Activated naive CD4-positive, alpha-beta T cell treated with anti-CD3 and anti-CD28 coated beads for 36 hours (primary cell): Measurements from ENCODE around the gene RFC5. TPM values are rescaled to one million over a fixed set of nuclear protein-coding genes. Genes with fewer than 3 reads are reported as not detected.
"Not testable (repeated sequence)": the region's sequence is repeated elsewhere in the genome, so short reads cannot be mapped to it uniquely, and the experiment has no call there.

Source experiments
- CTCF ChIA-PET: fragments of 350-600 bp; sonication (Branson Sonifier 250); formaldehyde crosslinking; loops from one replicate; lab custom pipeline; 2021; ENCODE audit warnings: antibody characterized with exemption; lab: Charles Lee
- DNase-seq: peaks from one replicate; pipeline ENCODE4 v3.0.0-alpha.2; 2020
- H3K27ac Mint-ChIP-seq: one replicate; pipeline ENCODE4 v1.8.0; 2021; ENCODE audit warnings: mild to moderate bottlenecking, mixed read lengths
- H3K27me3 Mint-ChIP-seq: one replicate; pipeline ENCODE4 v1.8.0; 2021; ENCODE audit warnings: low read depth, mixed read lengths
- H3K36me3 Mint-ChIP-seq: one replicate; pipeline ENCODE4 v1.8.0; 2021; ENCODE audit warnings: low read depth, mixed read lengths
- H3K4me1 Mint-ChIP-seq: one replicate; pipeline ENCODE4 v1.8.0; 2021; ENCODE audit warnings: low read depth, mixed read lengths
- H3K4me3 Mint-ChIP-seq: one replicate; pipeline ENCODE4 v1.8.0; 2021; ENCODE audit warnings: mild to moderate bottlenecking, moderate library complexity, mixed read lengths
- H3K9me3 Mint-ChIP-seq: one replicate; pipeline ENCODE4 v1.8.0; 2021; ENCODE audit warnings: mixed read lengths
- intact Hi-C: fragments of 100-400 bp; cut with micrococcal nuclease; formaldehyde crosslinking; loops from one replicate; pipeline ENCODE4 v1.15.1; 2023
- total RNA-seq, 2 experiments: library from RNA; stranded (reverse); gene quantifications; one replicate each; pipeline ENCODE4 v1.2.3, GENCODE V29; 2021

The RFC5 gene
- total RNA-seq, 2 experiments from 2014 or later: 62.0 to 62.5 TPM

GRCh38 chr12:118020036-118020435, 3.5 kb downstream of the RFC5 start:
- intact Hi-C loops: loop anchor here (5.0 kb wide), 1 partner anchor 1787 kb away; no protein-coding TSS in a partner anchor
- CTCF ChIA-PET: no interaction called here
- Mint-ChIP-seq H3K9me3 (no peaks in the 10 kb centered on the region), H3K4me1 (peaks cover 21% of the 10 kb centered on the region), H3K27ac (no peak overlapping the region), H3K27me3 (no peaks in the 10 kb centered on the region), H3K36me3 (peaks cover 44% of the 10 kb centered on the region), H3K4me3 (no peak overlapping the region)
- no peak for DNase-seq

- peaks cover 15% of the 10 kb centered on the region for H3K4me1 Mint-ChIP-seq
- not testable (repeated sequence) for H3K27ac Mint-ChIP-seq, H3K27me3 Mint-ChIP-seq, H3K9me3 Mint-ChIP-seq, H3K4me3 Mint-ChIP-seq, DNase-seq
- CTCF ChIA-PET: interaction anchor here (1.1 to 1.2 kb wide), 2 partner anchors 33 to 159 kb away, joined by 3 to 4 read pairs; no protein-coding TSS in a partner anchor
- intact Hi-C loops: loop anchor here (5.0 kb wide), 1 partner anchor 1785 kb away; no protein-coding TSS in a partner anchor
- H3K36me3 Mint-ChIP-seq: peaks cover 56% of the 10 kb centered on the region
Observed at GRCh38 chr12:118022097-118022727, 5.7 kb downstream of the RFC5 start.

- intact Hi-C loops: loop anchor here (5.0 kb wide), 1 partner anchor 1785 kb away; no protein-coding TSS in a partner anchor
Observed at GRCh38 chr12:118022728-118023109, 6.2 kb downstream of the RFC5 start.

GRCh38 chr12:118023301-118023860, 6.9 kb downstream of the RFC5 start:
- intact Hi-C loops: loop anchor here (5.0 kb wide), 1 partner anchor 1784 kb away; no protein-coding TSS in a partner anchor
- Mint-ChIP-seq H3K36me3 (peaks cover 61% of the 10 kb centered on the region), H3K27me3 (no peaks in the 10 kb centered on the region), H3K4me1 (peaks cover 8% of the 10 kb centered on the region), H3K27ac (no peak overlapping the region), H3K9me3 (no peaks in the 10 kb centered on the region), H3K4me3 (no peak overlapping the region)
- CTCF ChIA-PET: no interaction called here
- DNase-seq: no peak

More at GRCh38 chr12:118022728-118023109, 6.2 kb downstream of the RFC5 start:
- H3K27ac Mint-ChIP-seq: no peak overlapping the region
- peaks cover 13% of the 10 kb centered on the region for H3K4me1 Mint-ChIP-seq
- CTCF ChIA-PET: interaction anchor here (1.1 to 1.2 kb wide), 2 partner anchors 32 to 159 kb away, joined by 3 to 4 read pairs; no protein-coding TSS in a partner anchor
- H3K27me3 Mint-ChIP-seq: no peaks in the 10 kb centered on the region
- H3K36me3 Mint-ChIP-seq: peaks cover 60% of the 10 kb centered on the region
- DNase-seq: no peak
- H3K4me3 Mint-ChIP-seq: no peak overlapping the region
- no peaks in the 10 kb centered on the region for H3K9me3 Mint-ChIP-seq

GRCh38 chr12:118025168-118025567, 8.7 kb downstream of the RFC5 start:
- Mint-ChIP-seq H3K36me3 (peaks cover 66% of the 10 kb centered on the region), H3K27me3 (no peaks in the 10 kb centered on the region), H3K9me3 (no peaks in the 10 kb centered on the region), H3K4me1 (peaks cover 12% of the 10 kb centered on the region), H3K27ac (no peak overlapping the region), H3K4me3 (no peak overlapping the region)
- no peak for DNase-seq
- CTCF ChIA-PET: no interaction called here
- intact Hi-C loops: no loop called here

DNA sequence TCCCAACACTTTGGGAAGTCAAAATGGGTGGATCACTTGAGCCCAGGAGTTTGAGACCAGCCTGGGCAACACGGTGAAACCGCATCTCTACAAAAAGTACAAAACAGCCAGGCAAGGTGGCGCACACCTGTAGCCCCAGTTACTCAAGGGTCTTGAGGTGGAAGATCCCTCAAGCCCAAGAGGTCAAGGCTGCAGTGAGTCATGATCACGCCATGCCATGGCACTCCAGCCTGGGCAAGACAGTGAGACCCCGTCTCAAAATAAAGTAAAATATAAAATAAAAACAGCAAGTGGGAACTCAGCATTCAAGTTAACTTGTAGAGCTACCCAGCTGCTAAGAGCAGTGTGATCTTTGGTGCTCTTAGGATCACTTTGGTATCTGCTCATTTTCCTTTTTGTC, 12.7 kb downstream of the RFC5 start:
- no peak for DNase-seq
- no peaks in the 10 kb centered on the region for H3K27me3 Mint-ChIP-seq
- intact Hi-C loops: no loop called here
- peak overlapping the region; percentile 63 for H3K27ac Mint-ChIP-seq
- peaks cover 64% of the 10 kb centered on the region for H3K36me3 Mint-ChIP-seq
- no peaks in the 10 kb centered on the region for H3K9me3 Mint-ChIP-seq
- H3K4me3 Mint-ChIP-seq: no peak overlapping the region
- H3K4me1 Mint-ChIP-seq: peaks cover 29% of the 10 kb centered on the region
- CTCF ChIA-PET: interaction anchor here (0.6 kb wide), 1 partner anchor 25 kb away, joined by 3 read pairs; no protein-coding TSS in a partner anchor

GRCh38 chr12:118032188-118032587, 15.7 kb downstream of the RFC5 start:
- CTCF ChIA-PET: interaction anchor here (2.1 kb wide), 1 partner anchor 24 kb away, joined by 6 read pairs; no protein-coding TSS in a partner anchor
- Mint-ChIP-seq H3K4me3 (no peak overlapping the region), H3K27ac (peak overlapping the region; percentile 80)

GRCh38 chr12:118033323-118033722, 16.8 kb downstream of the RFC5 start:
- CTCF ChIA-PET: interaction anchor here (0.5 to 0.7 kb wide), 6 partner anchors 25 to 1295 kb away, joined by 3 to 4 read pairs (median 3); partner anchors contain the start of gene RNFT2
- Mint-ChIP-seq H3K27ac (peak overlapping the region; percentile 67), H3K4me3 (no peak overlapping the region), H3K27me3 (no peaks in the 10 kb centered on the region), H3K36me3 (peaks cover 69% of the 10 kb centered on the region), H3K9me3 (peaks cover 2% of the 10 kb centered on the region), H3K4me1 (peaks cover 65% of the 10 kb centered on the region)
- DNase-seq: no peak
- intact Hi-C loops: loop anchor here (10.0 kb wide), 2 partner anchors 1109 to 1981 kb away; no protein-coding TSS in a partner anchor

More at GRCh38 chr12:118032188-118032587, 15.7 kb downstream of the RFC5 start:
- peaks cover 2% of the 10 kb centered on the region for H3K9me3 Mint-ChIP-seq
- no peak for DNase-seq
- peaks cover 57% of the 10 kb centered on the region for H3K4me1 Mint-ChIP-seq
- no peaks in the 10 kb centered on the region for H3K27me3 Mint-ChIP-seq
- intact Hi-C loops: loop anchor here (10.0 kb wide), 2 partner anchors 1107 to 1983 kb away; no protein-coding TSS in a partner anchor
- H3K36me3 Mint-ChIP-seq: peaks cover 71% of the 10 kb centered on the region

- peaks cover 64% of the 10 kb centered on the region for H3K4me1 Mint-ChIP-seq
- peaks cover 2% of the 10 kb centered on the region for H3K9me3 Mint-ChIP-seq
- no peaks in the 10 kb centered on the region for H3K27me3 Mint-ChIP-seq
- intact Hi-C loops: loop anchor here (10.0 kb wide), 2 partner anchors 1109 to 1981 kb away; no protein-coding TSS in a partner anchor
- CTCF ChIA-PET: interaction anchor here (0.6 to 3.5 kb wide), 8 partner anchors 11 to 1296 kb away, joined by 3 to 20 read pairs (median 4); partner anchors contain the start of gene RNFT2
- peaks cover 69% of the 10 kb centered on the region for H3K36me3 Mint-ChIP-seq
- H3K27ac Mint-ChIP-seq: peak overlapping the region; percentile 70
- H3K4me3 Mint-ChIP-seq: no peak overlapping the region
- no peak for DNase-seq
Observed at GRCh38 chr12:118033902-118034301, 17.4 kb downstream of the RFC5 start.

DNA sequence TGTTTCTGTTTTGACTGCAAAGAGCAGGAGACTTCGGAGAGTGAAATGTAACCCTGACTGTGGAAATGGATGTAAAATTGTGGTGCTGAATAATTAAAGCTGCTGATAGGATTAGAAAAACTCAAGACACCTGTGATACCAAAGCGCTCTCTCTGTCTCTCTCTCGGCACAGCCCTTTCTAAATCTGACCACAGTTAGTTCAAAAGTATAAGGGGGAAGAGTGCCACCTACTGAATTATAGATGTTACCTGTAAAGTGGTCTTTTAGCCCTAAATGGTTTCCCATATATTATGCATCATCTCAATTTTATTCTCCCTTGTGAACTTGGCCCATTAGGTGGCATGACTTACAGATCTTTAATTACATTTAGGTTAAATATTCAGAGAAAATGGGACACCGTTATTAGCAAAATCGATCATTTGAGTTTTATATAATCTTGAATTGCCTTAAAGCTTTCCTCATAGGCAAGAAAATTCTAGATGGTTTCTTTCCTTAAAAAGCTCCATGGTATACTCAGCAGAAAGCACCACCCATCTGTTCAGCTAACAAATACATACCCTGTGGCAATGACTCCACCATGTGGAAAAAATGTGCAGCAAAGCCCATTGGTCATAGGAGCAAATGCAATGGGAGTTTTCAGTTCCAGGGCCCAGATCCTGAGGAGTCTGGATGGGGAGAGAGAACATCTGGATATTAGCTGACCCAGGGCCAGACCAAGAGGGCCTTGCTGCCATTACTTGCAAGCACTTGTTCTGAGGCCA, 18.1 kb downstream of the RFC5 start:
- Mint-ChIP-seq H3K9me3 (peaks cover 2% of the 10 kb centered on the region), H3K4me1 (peaks cover 60% of the 10 kb centered on the region), H3K4me3 (no peak overlapping the region), H3K27me3 (no peaks in the 10 kb centered on the region), H3K27ac (peak overlapping the region; percentile 87), H3K36me3 (peaks cover 68% of the 10 kb centered on the region)
- CTCF ChIA-PET: interaction anchor here (0.6 to 3.5 kb wide), 8 partner anchors 11 to 341 kb away, joined by 3 to 20 read pairs (median 4); partner anchors contain the start of gene WSB2
- DNase-seq: peak; percentile 29
- intact Hi-C loops: loop anchor here (1.0 to 10.0 kb wide), 9 partner anchors 10 to 1980 kb away; partner anchors contain the start of genes PEBP1 and RFC5

DNA sequence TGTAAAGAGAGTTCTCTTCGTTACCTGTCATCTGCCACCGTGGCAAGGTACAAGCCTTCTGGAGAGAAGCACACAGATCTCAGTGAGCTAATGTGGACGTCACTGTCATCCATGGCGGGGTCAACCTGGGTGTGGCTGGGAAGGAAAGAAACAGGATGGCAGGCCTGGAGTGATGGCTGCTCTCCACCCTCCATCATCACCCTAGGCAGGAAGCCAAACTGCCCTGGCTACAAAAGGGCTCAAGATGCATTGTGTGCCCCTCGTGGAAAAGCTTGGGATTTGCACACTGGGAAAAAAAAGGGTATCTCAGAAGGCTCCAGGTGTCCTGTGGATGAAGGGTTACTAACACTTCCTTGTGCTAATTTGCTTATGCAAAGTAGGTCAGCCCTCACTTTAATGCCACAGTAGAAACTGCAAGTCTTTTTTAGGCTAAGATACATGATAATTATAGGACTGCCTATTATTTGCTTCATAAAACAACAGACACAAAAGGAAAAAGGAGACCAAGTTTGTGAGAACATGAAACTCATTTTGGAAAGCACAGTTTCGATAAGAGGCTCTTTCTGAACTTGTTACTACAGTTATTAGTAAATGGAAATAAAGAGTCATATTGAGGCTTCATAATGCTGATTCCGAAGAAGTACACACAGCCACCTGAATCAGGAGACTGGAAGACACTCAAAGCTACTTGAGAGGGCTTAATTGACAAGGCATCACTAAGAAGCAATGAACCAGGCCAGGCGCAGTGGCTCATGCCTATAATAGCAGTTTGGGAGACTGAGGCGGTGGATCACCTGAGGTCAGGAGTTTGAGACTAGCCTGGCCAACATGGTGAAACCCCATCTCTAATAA, 18.9 kb downstream of the RFC5 start:
- peaks cover 2% of the 10 kb centered on the region for H3K9me3 Mint-ChIP-seq
- DNase-seq: peak; percentile 55
- intact Hi-C loops: loop anchor here (1.0 to 10.0 kb wide), 9 partner anchors 9 to 1979 kb away; partner anchors contain the start of genes PEBP1 and RFC5
- no peaks in the 10 kb centered on the region for H3K27me3 Mint-ChIP-seq
- CTCF ChIA-PET: interaction anchor here (0.6 to 3.5 kb wide), 10 partner anchors 10 to 341 kb away, joined by 3 to 20 read pairs (median 4); partner anchors contain the start of genes SUDS3 and WSB2
- peaks cover 57% of the 10 kb centered on the region for H3K4me1 Mint-ChIP-seq
- H3K4me3 Mint-ChIP-seq: no peak overlapping the region
- peak overlapping the region; percentile 87 for H3K27ac Mint-ChIP-seq
- peaks cover 68% of the 10 kb centered on the region for H3K36me3 Mint-ChIP-seq
